SKM-1 (cell line): ENCODE measurements around the gene WNT16.
"Not testable (repeated sequence)": the region's sequence is repeated elsewhere in the genome, so short reads cannot be mapped to it uniquely, and the experiment has no call there.

Source experiments
- DNase-seq: peaks from one replicate; lab custom pipeline; 2025; ENCODE audit not compliant: unreplicated experiment; lab: John Stamatoyannopoulos, UW

The WNT16 gene

GRCh38 chr7:121328508-121329190 is at the start of gene WNT16:
Gene WNT16 (plus strand): TSS chr7:121329000. CDS start chr7:121329293, 293 bp downstream.
- no peak for DNase-seq

GRCh38 chr7:121279060-121279620 is 49.7 kb upstream of the WNT16 start:
- DNase-seq: no peak

GRCh38 chr7:121279822-121280221 is 49.0 kb upstream of the WNT16 start:
- DNase-seq: no peak

GRCh38 chr7:121280656-121281055 is 48.1 kb upstream of the WNT16 start:
- DNase-seq: no peak

- DNase-seq: no peak
Observed at GRCh38 chr7:121282129-121282528, 46.7 kb upstream of the WNT16 start.

- DNase-seq: no peak
Observed at GRCh38 chr7:121285066-121285667, 43.6 kb upstream of the WNT16 start.

GRCh38 chr7:121286186-121286585 is 42.6 kb upstream of the WNT16 start:
- no peak for DNase-seq

GRCh38 chr7:121286742-121287734 is 41.8 kb upstream of the WNT16 start:
- no peak for DNase-seq

GRCh38 chr7:121288894-121289293 is 39.9 kb upstream of the WNT16 start:
- DNase-seq: no peak

- DNase-seq: not testable (repeated sequence)
Observed at GRCh38 chr7:121289930-121290329, 38.9 kb upstream of the WNT16 start.

- DNase-seq: no peak
Observed at GRCh38 chr7:121294448-121294992, 34.3 kb upstream of the WNT16 start.

- no peak for DNase-seq
Observed at GRCh38 chr7:121297843-121298242, 31.0 kb upstream of the WNT16 start.

GRCh38 chr7:121298831-121299239 is 30.0 kb upstream of the WNT16 start:
- no peak for DNase-seq

GRCh38 chr7:121300685-121301420 is 27.9 kb upstream of the WNT16 start:
- no peak for DNase-seq

- DNase-seq: no peak
Observed at GRCh38 chr7:121301446-121302213, 27.2 kb upstream of the WNT16 start.

GRCh38 chr7:121302214-121302745 is 26.5 kb upstream of the WNT16 start:
- no peak for DNase-seq

- DNase-seq: no peak
Observed at GRCh38 chr7:121303422-121304101, 25.2 kb upstream of the WNT16 start.

GRCh38 chr7:121304102-121304658 is 24.6 kb upstream of the WNT16 start:
- no peak for DNase-seq
